Measurements from ENCODE around the gene GPR153. TPM values are rescaled to one million over a fixed set of nuclear protein-coding genes. Genes with fewer than 3 reads are reported as not detected.

Gene GPR153
- total and polyA plus RNA-seq, 2 of the 8 experiments (the other 6 are each of a cell fraction or from before 2014, with no cell fraction given) = 5.7 to 8.1 TPM

DNA sequence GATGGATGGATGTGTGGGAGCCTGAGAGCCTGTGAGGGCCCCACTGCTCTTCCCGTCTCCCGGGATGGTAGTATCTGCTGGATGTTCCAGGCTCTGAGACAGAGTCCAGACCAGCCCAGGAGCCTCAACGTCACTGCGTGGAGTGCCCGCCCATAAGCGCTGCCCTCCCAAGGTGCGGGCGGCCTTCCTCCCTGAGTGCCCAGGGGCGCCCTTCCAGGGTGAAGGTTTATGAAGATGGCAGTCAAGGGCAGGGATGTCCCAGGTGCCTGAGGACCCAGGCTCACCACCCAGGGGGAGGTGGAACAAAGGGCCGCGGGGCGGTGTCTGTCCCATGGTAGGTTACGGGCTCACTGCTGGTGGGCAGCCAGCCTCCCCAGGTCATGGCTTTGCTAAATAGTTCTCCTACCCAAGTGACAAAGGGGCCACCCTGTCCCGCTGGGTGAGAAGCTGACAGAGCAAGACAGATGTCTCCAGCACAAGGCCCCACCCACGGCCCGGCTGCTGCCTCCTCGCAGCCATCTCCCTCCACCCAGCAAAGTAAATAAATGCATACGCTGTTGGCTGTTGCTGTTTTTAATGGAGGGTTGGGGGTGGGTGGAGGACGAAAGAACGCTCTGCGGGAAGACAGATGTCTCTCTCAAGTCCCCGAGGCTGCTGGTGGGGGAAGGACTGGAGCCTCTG is 9.0 kb upstream of the GPR153 start:
- H3K27ac ChIP-seq (ENCODE audit: low read depth, low read length) = no peak overlapping the region
- FAIRE-seq = no peak
- 93% methylated on average over 20 of the region's 22 CpGs; no CpG with 5 or more reads in 1 of the 2 experiments for WGBS, 2 experiments (ENCODE audit: extremely low coverage in 1 of 2, insufficient coverage in 1 of 2, insufficient read length in 1 of 2, insufficient replicate concordance in 2 of 2, low coverage in 1 of 2, low lambda C conversion rate in 2 of 2, missing lambda C conversion rate in 1 of 2)
- no peak for TF ChIP-seq TAF1 (IDR thresholded peaks at IDR 0.05; ENCODE audit: low read depth, low read length)
- TF ChIP-seq FOSL1 (IDR thresholded peaks at IDR 0.05; ENCODE audit: insufficient read depth, low read depth, low read length) = no peak

More for the DNA sequence above, 9.0 kb upstream of the GPR153 start:
- H2BK20ac ChIP-seq (ENCODE audit: low read length) = no peak overlapping the region
- H2AK5ac ChIP-seq (ENCODE audit: low read depth, low read length) = no peak overlapping the region
- no peaks in the 10 kb centered on the region for H3K79me1 ChIP-seq (ENCODE audit: low read depth, low read length)
- POLR2A ChIA-PET (ENCODE audit: partially characterized antibody) = interaction anchor here (1.4 kb wide), 1 partner anchor 10 kb away, joined by 4 read pairs; no protein-coding TSS in a partner anchor
- H3K9me3 ChIP-seq (ENCODE audit: insufficient read depth in 2 of 2, low read depth in 1 of 2, low read length in 1 of 2) = no peaks in the 10 kb centered on the region
- H3K18ac ChIP-seq (ENCODE audit: extremely low read depth, low read length) = no peak overlapping the region
- no peak overlapping the region for H3K56ac ChIP-seq (replicated peaks; ENCODE audit: insufficient read length, low read depth, low read length)
- H3K23ac ChIP-seq (ENCODE audit: insufficient read length) = no peak overlapping the region
- no peak overlapping the region for H2BK12ac ChIP-seq (ENCODE audit: low read depth, low read length)
- H4K8ac ChIP-seq (ENCODE audit: extremely low read depth, insufficient read depth, low read length) = peak overlapping the region; percentile 14; the same call in 1 of the 2 replicates
- no peak for DNase-seq (ENCODE audit: low read depth in 1 of 2, low spot score in 2 of 2)
- H3K27me3 ChIP-seq (replicated peaks in 1 of 4; ENCODE audit: control insufficient read depth in 3 of 4, extremely low read depth in 1 of 4, insufficient read depth in 3 of 4, low read length in 3 of 4) = no peaks in the 10 kb centered on the region
- no peak overlapping the region for H4K5ac ChIP-seq (ENCODE audit: insufficient read length, low read depth, low read length)
- peaks cover 0 to 18% (median 8%) of the 10 kb centered on the region in 4 experiments; a peak in 6 of 7 replicates for H3K4me1 ChIP-seq (replicated peaks in 1 of 4; ENCODE audit: control insufficient read depth in 3 of 4, insufficient read depth in 4 of 4, low read length in 3 of 4)
- H3K36me3 ChIP-seq (ENCODE audit: control insufficient read depth in 2 of 4, insufficient read depth in 4 of 4, low read length in 3 of 4) = no peaks in the 10 kb centered on the region; a peak in 2 of 8 replicates
- CTCF ChIA-PET (ENCODE audit: partially characterized antibody) = interaction anchor here (1.1 to 7.0 kb wide), 8 partner anchors 15 to 138 kb away, joined by 3 to 51 read pairs (median 6); no protein-coding TSS in a partner anchor
- H3K4me3 ChIP-seq (ENCODE audit: extremely low read depth in 1 of 4, insufficient read depth in 2 of 4, low read depth in 3 of 4, low read length in 4 of 4) = no peak overlapping the region
- H3K14ac ChIP-seq (ENCODE audit: insufficient read length) = no peak overlapping the region
- no peak overlapping the region for H3K4ac ChIP-seq (replicated peaks; ENCODE audit: insufficient read length, low read depth, low read length)
- no peak overlapping the region for H4K91ac ChIP-seq (replicated peaks; ENCODE audit: insufficient read length, low read length)
- H3K23me2 ChIP-seq (ENCODE audit: low read depth, low read length) = no peaks in the 10 kb centered on the region
- H4K20me1 ChIP-seq (replicated peaks in 1 of 2; ENCODE audit: control insufficient read depth in 1 of 2, insufficient read depth in 2 of 2, low read length in 2 of 2) = peaks cover 5 to 20% of the 10 kb centered on the region in 2 experiments
- no peak overlapping the region for H2BK5ac ChIP-seq (ENCODE audit: low read depth, low read length)
- no peak overlapping the region for H3K4me2 ChIP-seq (ENCODE audit: insufficient read depth in 1 of 2, low read depth in 2 of 2, low read length in 2 of 2)
- H2AFZ ChIP-seq (ENCODE audit: low read length) = no peak overlapping the region
- no peak overlapping the region for H2BK15ac ChIP-seq (ENCODE audit: low read length)
- H3K9ac ChIP-seq (replicated peaks in 1 of 4; ENCODE audit: extremely low read depth in 1 of 4, low read depth in 3 of 4, low read length in 3 of 4) = no peak overlapping the region
- H3K79me2 ChIP-seq (ENCODE audit: control insufficient read depth in 1 of 2, insufficient read depth in 2 of 2, low read length in 2 of 2) = no peaks in the 10 kb centered on the region
- no peak overlapping the region for H2BK120ac ChIP-seq (replicated peaks; ENCODE audit: low read depth, low read length)

Measured in H1 (cell line).